WTC11 (cell line): ENCODE measurements around the gene PLEKHN1. TPM values are rescaled to one million over a fixed set of nuclear protein-coding genes. Genes with fewer than 3 reads are reported as not detected.

ENCODE experiments used
- ATAC-seq: fragments of 200-7000 bp; cut with Tn5 transposase; 2 replicates; pipeline ENCODE4 v1.10.0; 2021; ENCODE audit warnings: mild to moderate bottlenecking, moderate library complexity
- CTCF ChIA-PET: fragments of 300-600 bp; sonication (Branson Sonifier 250); formaldehyde crosslinking; loops from one replicate; lab custom pipeline; 2021; ENCODE audit warnings: antibody characterized with exemption; lab: Charles Lee
- POLR2A ChIA-PET: fragments of 350-600 bp; sonication (Branson Sonifier 250); formaldehyde crosslinking; loops from one replicate; lab custom pipeline; 2021; ENCODE audit warnings: antibody characterized with exemption; lab: Charles Lee
- DNase-seq: peaks from one replicate; pipeline ENCODE4 v3.0.0; 2021; ENCODE audit warnings: low spot score
- H3K27ac Mint-ChIP-seq: 2 replicates; pipeline ENCODE4 v1.8.0; 2021; ENCODE audit warnings: mixed read lengths
- H3K27me3 Mint-ChIP-seq: 2 replicates; pipeline ENCODE4 v1.8.0; 2021; ENCODE audit warnings: low read depth, mild to moderate bottlenecking, moderate library complexity, mixed read lengths
- H3K36me3 Mint-ChIP-seq: 2 replicates; pipeline ENCODE4 v1.8.0; 2021; ENCODE audit warnings: mixed read lengths
- H3K4me1 Mint-ChIP-seq: 2 replicates; pipeline ENCODE4 v1.8.0; 2022; ENCODE audit warnings: mixed read lengths
- H3K4me3 Mint-ChIP-seq: 2 replicates; pipeline ENCODE4 v1.8.0; 2021; ENCODE audit warnings: mild to moderate bottlenecking, moderate library complexity, mixed read lengths
- H3K9me3 Mint-ChIP-seq: 2 replicates; pipeline ENCODE4 v1.8.0; 2021; ENCODE audit warnings: mixed read lengths
- AR ChIP-seq: fragments of 250-450 bp; sonication (Bioruptor Pico); IDR thresholded peaks from 2 replicates; pipeline ENCODE4 v1.9.0; 2021; ENCODE audit warnings: mild to moderate bottlenecking
- CBFB ChIP-seq: sonication (generic); formaldehyde crosslinking; IDR thresholded peaks from 2 replicates; pipeline ENCODE4 v1.8.1; 2022; ENCODE audit warnings: mild to moderate bottlenecking, low read depth, missing genetic modification reagents
- CREM ChIP-seq: sonication (generic); formaldehyde crosslinking; IDR thresholded peaks from 2 replicates; pipeline ENCODE4 v1.8.1; 2022; ENCODE audit warnings: mild to moderate bottlenecking, missing genetic modification reagents, moderate library complexity
- ETV6 ChIP-seq: sonication (generic); formaldehyde crosslinking; IDR thresholded peaks from 2 replicates; pipeline ENCODE4 v1.8.1; 2022; ENCODE audit warnings: mild to moderate bottlenecking, missing genetic modification reagents
- FOXP1 ChIP-seq: sonication (generic); formaldehyde crosslinking; IDR thresholded peaks from 2 replicates; pipeline ENCODE4 v1.8.0; 2022; ENCODE audit warnings: missing genetic modification reagents, mild to moderate bottlenecking, moderate library complexity, borderline replicate concordance
- HMGXB4 ChIP-seq: sonication (generic); formaldehyde crosslinking; IDR thresholded peaks from 2 replicates; pipeline ENCODE4 v1.8.1; 2023; ENCODE audit warnings: mild to moderate bottlenecking, moderate library complexity, missing genetic modification reagents
- MYBL2 ChIP-seq: sonication (generic); formaldehyde crosslinking; IDR thresholded peaks from 2 replicates; pipeline ENCODE4 v1.8.1; 2023; ENCODE audit warnings: mild to moderate bottlenecking, moderate library complexity, missing genetic modification reagents
- NR2C2 ChIP-seq: sonication (generic); formaldehyde crosslinking; IDR thresholded peaks from 2 replicates; pipeline ENCODE4 v1.8.0; 2022; ENCODE audit warnings: mild to moderate bottlenecking, missing genetic modification reagents
- USF2 ChIP-seq: sonication (generic); formaldehyde crosslinking; IDR thresholded peaks from 2 replicates; pipeline ENCODE4 v1.8.1; 2023; ENCODE audit warnings: mild to moderate bottlenecking, missing genetic modification reagents, moderate library complexity
- ZBTB43 ChIP-seq: sonication (generic); formaldehyde crosslinking; IDR thresholded peaks from 2 replicates; pipeline ENCODE4 v1.8.1; 2023; ENCODE audit warnings: mild to moderate bottlenecking, missing genetic modification reagents
- ZNF121 ChIP-seq: sonication (generic); formaldehyde crosslinking; IDR thresholded peaks from 2 replicates; pipeline ENCODE4 v1.8.0; 2023; ENCODE audit warnings: missing genetic modification reagents
- ZNF138 ChIP-seq: sonication (generic); formaldehyde crosslinking; conservative IDR thresholded peaks from 2 replicates; pipeline ENCODE4 v1.8.1; 2022; ENCODE audit warnings: mild to moderate bottlenecking, moderate library complexity, missing genetic modification reagents
- ZNF416 ChIP-seq: fragments of 250-450 bp; sonication (Bioruptor Pico); IDR thresholded peaks from 2 replicates; pipeline ENCODE4 v1.9.0; 2021; ENCODE audit warnings: mild to moderate bottlenecking, inconsistent platforms
- ZNF423 ChIP-seq: fragments of 250-450 bp; sonication (Bioruptor Pico); IDR thresholded peaks from 2 replicates; pipeline ENCODE4 v2.1.2; 2022; ENCODE audit warnings: mild to moderate bottlenecking, moderate library complexity
- total RNA-seq: library from RNA; stranded (reverse); gene quantifications from 3 replicates; pipeline ENCODE4 v1.2.3, GENCODE V29; 2021
- TF ChIP-seq, protein P1 (sequence below): sonication (generic); formaldehyde crosslinking; conservative IDR thresholded peaks from 2 replicates; pipeline ENCODE4 v1.8.1; 2022; ENCODE audit warnings: mild to moderate bottlenecking, missing genetic modification reagents
- TF ChIP-seq, protein P2 (sequence below): fragments of 250-450 bp; sonication (Bioruptor Pico); IDR thresholded peaks from 2 replicates; pipeline ENCODE4 v1.8.0; 2021; ENCODE audit warnings: mild to moderate bottlenecking
- TF ChIP-seq, protein P3 (sequence below): fragments of 250-450 bp; sonication (Bioruptor Pico); IDR thresholded peaks from 2 replicates; pipeline ENCODE4 v1.9.0; 2021; ENCODE audit warnings: moderate library complexity, mild to moderate bottlenecking, inconsistent platforms, borderline replicate concordance
- TF ChIP-seq, protein P4 (sequence below): fragments of 250-450 bp; sonication (Bioruptor Pico); IDR thresholded peaks from 2 replicates; pipeline ENCODE4 v1.9.0; 2021; ENCODE audit warnings: mild to moderate bottlenecking

The PLEKHN1 gene
- total RNA-seq, 1 experiment from 2014 or later = 3.4 TPM

GRCh38 chr1:1020415-1021009 is 54.2 kb downstream of the PLEKHN1 start:
- peaks cover 14% of the 10 kb centered on the region for H3K27me3 Mint-ChIP-seq
- H3K4me1 Mint-ChIP-seq = peaks cover 31% of the 10 kb centered on the region
- CTCF ChIA-PET = interaction anchor here (1.4 to 5.8 kb wide), 7 partner anchors 12 to 82 kb away, joined by 3 to 47 read pairs (median 7); no protein-coding TSS in a partner anchor
- ATAC-seq (no peak), DNase-seq (no peak)
- TF ChIP-seq USF2 = no peak
- TF ChIP-seq, protein P1, sequence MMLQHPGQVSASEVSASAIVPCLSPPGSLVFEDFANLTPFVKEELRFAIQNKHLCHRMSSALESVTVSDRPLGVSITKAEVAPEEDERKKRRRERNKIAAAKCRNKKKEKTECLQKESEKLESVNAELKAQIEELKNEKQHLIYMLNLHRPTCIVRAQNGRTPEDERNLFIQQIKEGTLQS = no peak
- no peak for TF ChIP-seq AR (CRISPR knock-in tag)
- TF ChIP-seq ZBTB43 (CRISPR knock-in tag) = no peak
- TF ChIP-seq HMGXB4 (CRISPR knock-in tag) = 0 out of 2 replicates have a peak, but pooled peaks have one; percentile 21
- TF ChIP-seq CBFB (CRISPR knock-in tag) = no peak
- H3K9me3 Mint-ChIP-seq = 0 out of 2 replicates have a peak, but pooled peaks cover 4% of the 10 kb centered on the region
- no peak overlapping the region for H3K27ac Mint-ChIP-seq
- peak overlapping the region; percentile 62 for H3K4me3 Mint-ChIP-seq
- POLR2A ChIA-PET = no interaction called here
- no peaks in the 10 kb centered on the region for H3K36me3 Mint-ChIP-seq

DNA sequence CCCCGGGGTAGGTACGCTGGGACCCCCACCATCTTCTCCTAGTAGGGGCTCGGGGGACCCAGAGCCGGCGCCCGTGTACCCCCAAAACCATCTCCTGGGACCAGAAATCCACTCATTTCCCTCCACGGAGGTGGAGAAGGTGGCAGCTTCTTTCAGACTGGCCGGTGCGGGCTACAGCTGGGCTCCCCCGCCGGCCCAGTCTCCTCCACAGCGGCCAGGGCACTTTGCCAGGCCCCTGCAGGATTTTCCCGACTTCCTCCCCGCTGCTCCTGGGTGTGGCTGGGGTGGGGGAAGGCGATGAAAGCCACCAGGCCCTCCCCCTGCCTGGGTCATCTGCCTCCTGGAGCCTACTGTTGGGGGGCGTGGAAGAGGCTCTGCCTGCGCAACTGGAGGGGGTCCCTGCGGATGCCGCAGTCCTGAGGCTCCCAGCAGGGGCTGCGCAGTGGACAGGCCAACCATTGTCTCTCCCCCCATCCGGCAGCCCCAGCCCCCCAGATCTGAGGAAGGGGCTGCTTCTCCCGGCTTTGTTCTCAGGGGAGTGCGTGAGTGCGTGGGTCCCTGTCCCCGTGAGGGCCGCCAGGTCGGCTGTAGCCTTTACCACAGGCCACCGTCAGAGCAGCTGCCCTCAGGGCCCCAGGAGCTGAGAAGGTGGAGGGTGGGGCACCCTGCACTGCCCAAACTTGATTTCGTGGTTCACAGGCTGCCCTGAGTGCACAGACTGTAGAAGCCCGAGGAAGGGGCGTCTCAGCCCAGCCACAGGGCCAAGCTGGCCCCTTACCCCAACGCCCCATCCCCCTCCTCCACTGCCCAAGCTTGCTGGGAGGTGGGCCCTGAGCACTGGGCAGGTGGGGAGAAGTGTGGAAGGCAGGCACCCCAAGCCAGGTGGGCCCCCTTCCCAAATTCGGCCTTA is 55.0 kb downstream of the PLEKHN1 start:
- POLR2A ChIA-PET = interaction anchor here (0.7 to 1.3 kb wide), 2 partner anchors 7 to 12 kb away, joined by 3 read pairs; partner anchors contain the start of gene ISG15
- Mint-ChIP-seq H3K27ac (no peak overlapping the region), H3K36me3 (no peaks in the 10 kb centered on the region), H3K27me3 (peaks cover 14% of the 10 kb centered on the region), H3K4me3 (peak overlapping the region; percentile 62), H3K4me1 (peaks cover 36% of the 10 kb centered on the region), H3K9me3 (0 out of 2 replicates have a peak, but pooled peaks cover 4% of the 10 kb centered on the region)
- CTCF ChIA-PET = interaction anchor here (0.8 to 5.8 kb wide), 7 partner anchors 12 to 43 kb away, joined by 3 to 47 read pairs (median 8); no protein-coding TSS in a partner anchor
- ATAC-seq (no peak), DNase-seq (no peak)
- TF ChIP-seq ZNF423 (CRISPR knock-in tag) = 0 out of 2 replicates have a peak, but pooled peaks have one; percentile 46
- TF ChIP-seq, protein P2, sequence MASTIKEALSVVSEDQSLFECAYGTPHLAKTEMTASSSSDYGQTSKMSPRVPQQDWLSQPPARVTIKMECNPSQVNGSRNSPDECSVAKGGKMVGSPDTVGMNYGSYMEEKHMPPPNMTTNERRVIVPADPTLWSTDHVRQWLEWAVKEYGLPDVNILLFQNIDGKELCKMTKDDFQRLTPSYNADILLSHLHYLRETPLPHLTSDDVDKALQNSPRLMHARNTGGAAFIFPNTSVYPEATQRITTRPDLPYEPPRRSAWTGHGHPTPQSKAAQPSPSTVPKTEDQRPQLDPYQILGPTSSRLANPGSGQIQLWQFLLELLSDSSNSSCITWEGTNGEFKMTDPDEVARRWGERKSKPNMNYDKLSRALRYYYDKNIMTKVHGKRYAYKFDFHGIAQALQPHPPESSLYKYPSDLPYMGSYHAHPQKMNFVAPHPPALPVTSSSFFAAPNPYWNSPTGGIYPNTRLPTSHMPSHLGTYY = no peak

DNA sequence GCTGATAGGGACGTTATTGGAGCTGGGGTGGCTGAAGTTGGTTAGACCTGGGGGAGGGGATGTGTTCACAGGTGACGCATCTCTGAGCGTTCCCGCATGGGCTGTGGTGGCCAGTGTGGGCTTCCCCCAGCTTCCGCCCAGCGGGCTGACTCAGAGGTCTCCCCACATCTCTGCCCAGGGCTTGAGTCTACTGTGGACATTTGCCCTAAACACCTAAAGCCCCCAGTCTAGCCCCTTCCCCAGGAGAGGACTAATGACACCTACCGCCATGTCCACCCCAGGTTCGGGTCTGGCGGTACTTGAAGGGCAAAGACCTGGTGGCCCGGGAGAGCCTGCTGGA is 55.6 kb downstream of the PLEKHN1 start:
- Mint-ChIP-seq H3K27ac (no peak overlapping the region), H3K4me1 (peaks cover 36% of the 10 kb centered on the region), H3K36me3 (no peaks in the 10 kb centered on the region), H3K9me3 (0 out of 2 replicates have a peak, but pooled peaks cover 4% of the 10 kb centered on the region), H3K27me3 (peaks cover 10% of the 10 kb centered on the region), H3K4me3 (no peak overlapping the region; the same call in 1 of the 2 replicates)
- ChIA-PET POLR2A (interaction anchor here (1.3 kb wide), 1 partner anchor 8 kb away, joined by 3 read pairs; the partner anchor contains the start of gene ISG15), CTCF (interaction anchor here (0.8 to 5.8 kb wide), 5 partner anchors 11 to 42 kb away, joined by 3 to 47 read pairs (median 4); no protein-coding TSS in a partner anchor)
- ATAC-seq (no peak), DNase-seq (no peak)
- TF ChIP-seq CREM (CRISPR knock-in tag) (no peak), ZNF138 (CRISPR knock-in tag) (no peak), MYBL2 (CRISPR knock-in tag) (no peak), NR2C2 (CRISPR knock-in tag) (no peak), ZNF416 (CRISPR knock-in tag) (no peak), ZNF121 (CRISPR knock-in tag) (no peak), ETV6 (CRISPR knock-in tag) (no peak), FOXP1 (CRISPR knock-in tag) (no peak)
- TF ChIP-seq, protein P3, sequence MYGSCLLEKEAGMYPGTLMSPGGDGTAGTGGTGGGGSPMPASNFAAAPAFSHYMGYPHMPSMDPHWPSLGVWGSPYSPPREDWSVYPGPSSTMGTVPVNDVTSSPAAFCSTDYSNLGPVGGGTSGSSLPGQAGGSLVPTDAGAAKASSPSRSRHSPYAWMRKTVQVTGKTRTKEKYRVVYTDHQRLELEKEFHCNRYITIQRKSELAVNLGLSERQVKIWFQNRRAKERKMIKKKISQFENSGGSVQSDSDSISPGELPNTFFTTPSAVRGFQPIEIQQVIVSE = no peak
- TF ChIP-seq, protein P4, sequence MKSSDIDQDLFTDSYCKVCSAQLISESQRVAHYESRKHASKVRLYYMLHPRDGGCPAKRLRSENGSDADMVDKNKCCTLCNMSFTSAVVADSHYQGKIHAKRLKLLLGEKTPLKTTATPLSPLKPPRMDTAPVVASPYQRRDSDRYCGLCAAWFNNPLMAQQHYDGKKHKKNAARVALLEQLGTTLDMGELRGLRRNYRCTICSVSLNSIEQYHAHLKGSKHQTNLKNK = no peak
